ENCODE results near the gene RABL6. TPM values are rescaled to one million over a fixed set of nuclear protein-coding genes. Genes with fewer than 3 reads are reported as not detected.
A peak's percentile ranks its signal among the peaks of the same experiment; 100 is the strongest.
"Not testable (repeated sequence)": the region's sequence is repeated elsewhere in the genome, so short reads cannot be mapped to it uniquely, and the experiment has no call there.

RABL6 gene
- total and polyA plus RNA-seq, 2 experiments from 2014 or later, result 101 to 153 TPM

GRCh38 chr9:136835162-136835931 is 27.6 kb downstream of the RABL6 start:
- Histone ChIP-seq H3K9me3 (ENCODE audit: low read depth) (no peaks in the 10 kb centered on the region), H3K27ac (peak overlapping the region; percentile 57), H3K36me3 (peaks cover 25% of the 10 kb centered on the region), H3K4me1 (ENCODE audit: low read depth) (peaks cover 4% of the 10 kb centered on the region), H3K27me3 (no peaks in the 10 kb centered on the region), H3K4me3 (no peak overlapping the region)
- DNase-seq (ENCODE audit: low read depth in 1 of 2, low spot score in 1 of 2), result no peak
- TF ChIP-seq CTCF (IDR thresholded peaks at IDR 0.05; ENCODE audit: low read depth, low read length), result no peak

GRCh38 chr9:136835932-136836904 is 28.5 kb downstream of the RABL6 start:
- no peak for DNase-seq (ENCODE audit: low read depth in 1 of 2, low spot score in 1 of 2)
- Histone ChIP-seq H3K27me3 (no peaks in the 10 kb centered on the region), H3K9me3 (ENCODE audit: low read depth) (no peaks in the 10 kb centered on the region), H3K36me3 (peaks cover 16% of the 10 kb centered on the region), H3K4me1 (ENCODE audit: low read depth) (peaks cover 13% of the 10 kb centered on the region), H3K27ac (peak overlapping the region; percentile 57), H3K4me3 (no peak overlapping the region)
- no peak for TF ChIP-seq CTCF (IDR thresholded peaks at IDR 0.05; ENCODE audit: low read depth, low read length)

- H3K4me3 ChIP-seq, result no peak overlapping the region
- no peaks in the 10 kb centered on the region for H3K27me3 ChIP-seq
- DNase-seq (ENCODE audit: low read depth in 1 of 2, low spot score in 1 of 2), result no peak
- H3K36me3 ChIP-seq, result peaks cover 14% of the 10 kb centered on the region
- no peak for TF ChIP-seq CTCF (IDR thresholded peaks at IDR 0.05; ENCODE audit: low read depth, low read length)
- no peaks in the 10 kb centered on the region for H3K9me3 ChIP-seq (ENCODE audit: low read depth)
- H3K4me1 ChIP-seq (ENCODE audit: low read depth), result peaks cover 21% of the 10 kb centered on the region
- peak overlapping the region; percentile 88 for H3K27ac ChIP-seq
These were observed 29.6 kb downstream of the RABL6 start for GRCh38 chr9:136837146-136837855.

- H3K36me3 ChIP-seq; H3K4me3 ChIP-seq; H3K9me3 ChIP-seq (ENCODE audit: low read depth); H3K27me3 ChIP-seq; DNase-seq (ENCODE audit: low read depth in 1 of 2, low spot score in 1 of 2): not testable (repeated sequence)
- H3K27ac ChIP-seq, result peak overlapping the region; percentile 88
- peaks cover 21% of the 10 kb centered on the region for H3K4me1 ChIP-seq (ENCODE audit: low read depth)
These were observed 30.1 kb downstream of the RABL6 start for GRCh38 chr9:136837856-136838277.

GRCh38 chr9:136838314-136839228 is 30.8 kb downstream of the RABL6 start:
- H3K9me3 ChIP-seq (ENCODE audit: low read depth), result no peaks in the 10 kb centered on the region

More at GRCh38 chr9:136838314-136839228, 30.8 kb downstream of the RABL6 start:
- peaks cover 27% of the 10 kb centered on the region for H3K4me1 ChIP-seq (ENCODE audit: low read depth)
- TF ChIP-seq CTCF (IDR thresholded peaks at IDR 0.05; ENCODE audit: low read depth, low read length), result no peak
- peak overlapping the region; percentile 88 for H3K27ac ChIP-seq
- no peaks in the 10 kb centered on the region for H3K27me3 ChIP-seq
- peaks cover 9% of the 10 kb centered on the region for H3K36me3 ChIP-seq
- no peak for DNase-seq (ENCODE audit: low read depth in 1 of 2, low spot score in 1 of 2)
- H3K4me3 ChIP-seq, result no peak overlapping the region
